Measurements from ENCODE around the gene FAM110D. TPM values are rescaled to one million over a fixed set of nuclear protein-coding genes. Genes with fewer than 3 reads are reported as not detected.

Gene FAM110D
- 0.37 to 0.55 TPM (median 0.53 TPM) in 3 replicates for total RNA-seq (2021)
- Bru-seq, nascent RNA = percentile 30 among the genes with signal in this experiment
- long read RNA-seq, experiment 1 = 0 reads
- long read RNA-seq, experiment 2 = 0 reads
- long read RNA-seq, experiment 3 = 0 reads

GRCh38 chr1:26158908-26159742 lies at the start of gene FAM110D:
Gene FAM110D (plus strand): TSS chr1:26159079. CDS start chr1:26161292, 2,213 bp downstream.
- ChIA-PET POLR2A (no interaction called here), CTCF (interaction anchor here (1.0 to 1.2 kb wide), 4 partner anchors 11 to 75 kb away, joined by 3 to 5 read pairs (median 4); partner anchors contain the start of genes CATSPER4, CEP85 and ZNF593)
- H3K4me3 Mint-ChIP-seq = no peak within 1 kb of the TSS; the same call in 1 of the 2 replicates
- no peak for TF ChIP-seq CREM (CRISPR knock-in tag; IDR thresholded peaks at IDR 0.05)
- TF ChIP-seq MXD4 (CRISPR knock-in tag; IDR thresholded peaks at IDR 0.05; ENCODE audit: borderline replicate concordance) = no peak
- TF ChIP-seq, protein P1, sequence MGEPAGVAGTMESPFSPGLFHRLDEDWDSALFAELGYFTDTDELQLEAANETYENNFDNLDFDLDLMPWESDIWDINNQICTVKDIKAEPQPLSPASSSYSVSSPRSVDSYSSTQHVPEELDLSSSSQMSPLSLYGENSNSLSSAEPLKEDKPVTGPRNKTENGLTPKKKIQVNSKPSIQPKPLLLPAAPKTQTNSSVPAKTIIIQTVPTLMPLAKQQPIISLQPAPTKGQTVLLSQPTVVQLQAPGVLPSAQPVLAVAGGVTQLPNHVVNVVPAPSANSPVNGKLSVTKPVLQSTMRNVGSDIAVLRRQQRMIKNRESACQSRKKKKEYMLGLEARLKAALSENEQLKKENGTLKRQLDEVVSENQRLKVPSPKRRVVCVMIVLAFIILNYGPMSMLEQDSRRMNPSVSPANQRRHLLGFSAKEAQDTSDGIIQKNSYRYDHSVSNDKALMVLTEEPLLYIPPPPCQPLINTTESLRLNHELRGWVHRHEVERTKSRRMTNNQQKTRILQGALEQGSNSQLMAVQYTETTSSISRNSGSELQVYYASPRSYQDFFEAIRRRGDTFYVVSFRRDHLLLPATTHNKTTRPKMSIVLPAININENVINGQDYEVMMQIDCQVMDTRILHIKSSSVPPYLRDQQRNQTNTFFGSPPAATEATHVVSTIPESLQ (CRISPR knock-in tag; IDR thresholded peaks at IDR 0.05) = no peak
- TF ChIP-seq ARID4B (CRISPR knock-in tag; IDR thresholded peaks at IDR 0.05; ENCODE audit: borderline replicate concordance) = no peak
- no peak for TF ChIP-seq IRF2 (CRISPR knock-in tag; IDR thresholded peaks at IDR 0.05; ENCODE audit: borderline replicate concordance, low read depth)
- TF ChIP-seq JAZF1 (CRISPR knock-in tag; IDR thresholded peaks at IDR 0.05) = no peak
- TF ChIP-seq RORB (CRISPR knock-in tag; IDR thresholded peaks at IDR 0.05) = no peak
- no peak for TF ChIP-seq RELA (CRISPR knock-in tag; IDR thresholded peaks at IDR 0.05; ENCODE audit: borderline replicate concordance)
- TF ChIP-seq HMGA2 (CRISPR knock-in tag; IDR thresholded peaks at IDR 0.05) = no peak
- TF ChIP-seq CREB1 (CRISPR knock-in tag; IDR thresholded peaks at IDR 0.05) = no peak
- no peak for TF ChIP-seq E2F5 (CRISPR knock-in tag; IDR thresholded peaks at IDR 0.05)
- TF ChIP-seq ZNF138 (CRISPR knock-in tag; conservative IDR thresholded peaks at IDR 0.05) = no peak
- no peak for TF ChIP-seq ESRRA (CRISPR knock-in tag; IDR thresholded peaks at IDR 0.05; ENCODE audit: borderline replicate concordance)
- TF ChIP-seq ATF3 (CRISPR knock-in tag; conservative IDR thresholded peaks at IDR 0.05) = no peak
- no peak for TF ChIP-seq TEAD4 (CRISPR knock-in tag; IDR thresholded peaks at IDR 0.05)
- H3K4me1 Mint-ChIP-seq = peaks cover 64% of the 10 kb centered on the region
- no peaks in the 10 kb centered on the region for H3K36me3 Mint-ChIP-seq
- no peak for DNase-seq (ENCODE audit: low spot score)
- ATAC-seq = no peak
- H3K27ac Mint-ChIP-seq = no peak within 1 kb of the TSS
- peaks cover 97% of the 10 kb centered on the region for H3K27me3 Mint-ChIP-seq (ENCODE audit: low read depth)
- H3K9me3 Mint-ChIP-seq = no peaks in the 10 kb centered on the region
